Measurements from ENCODE around the gene ANGPTL5.
"Not testable (repeated sequence)": the region's sequence is repeated elsewhere in the genome, so short reads cannot be mapped to it uniquely, and the experiment has no call there.

ANGPTL5 gene

GRCh38 chr11:101852260-101852659, 64.1 kb downstream of the ANGPTL5 start:
- peak; percentile 34 for TF ChIP-seq CTCF (IDR thresholded peaks at IDR 0.05; ENCODE audit: low read depth, low read length)
- not testable (repeated sequence) for H3K4me1 ChIP-seq, H3K27me3 ChIP-seq, H3K36me3 ChIP-seq, H3K9me3 ChIP-seq
- peak; percentile 10 for DNase-seq
- peak overlapping the region; percentile 23; the same call in 1 of the 2 replicates for H3K4me3 ChIP-seq (ENCODE audit: low read depth, low read length)

- Histone ChIP-seq H3K36me3 (no peaks in the 10 kb centered on the region), H3K4me1 (no peaks in the 10 kb centered on the region), H3K27me3 (0 out of 2 replicates have a peak, but pooled peaks cover 3% of the 10 kb centered on the region), H3K9me3 (no peaks in the 10 kb centered on the region), H3K4me3 (ENCODE audit: low read depth, low read length) (no peak overlapping the region)
- TF ChIP-seq CTCF (IDR thresholded peaks at IDR 0.05; ENCODE audit: low read depth, low read length): no peak; the same call in 1 of the 2 replicates
- peak; percentile 9 for DNase-seq
These were observed 68.1 kb downstream of the ANGPTL5 start for GRCh38 chr11:101848262-101848661.

GRCh38 chr11:101844608-101845007, 71.7 kb downstream of the ANGPTL5 start:
- H3K4me1 ChIP-seq: no peaks in the 10 kb centered on the region
- H3K9me3 ChIP-seq: no peaks in the 10 kb centered on the region
- no peaks in the 10 kb centered on the region for H3K36me3 ChIP-seq
- TF ChIP-seq CTCF (IDR thresholded peaks at IDR 0.05; ENCODE audit: low read depth, low read length): no peak
- no peak overlapping the region for H3K4me3 ChIP-seq (ENCODE audit: low read depth, low read length)
- no peaks in the 10 kb centered on the region for H3K27me3 ChIP-seq
- no peak for DNase-seq

GRCh38 chr11:101840704-101841103, 75.6 kb downstream of the ANGPTL5 start:
- DNase-seq: no peak
- Histone ChIP-seq H3K4me3 (ENCODE audit: low read depth, low read length) (no peak overlapping the region), H3K27me3 (no peaks in the 10 kb centered on the region), H3K36me3 (no peaks in the 10 kb centered on the region), H3K9me3 (no peaks in the 10 kb centered on the region), H3K4me1 (no peaks in the 10 kb centered on the region)
- TF ChIP-seq CTCF (IDR thresholded peaks at IDR 0.05; ENCODE audit: low read depth, low read length): no peak
